Smooth muscle cell of the brain vasculature (primary cell): Measurements from ENCODE around the gene CD14.
"Not testable (repeated sequence)": the region's sequence is repeated elsewhere in the genome, so short reads cannot be mapped to it uniquely, and the experiment has no call there.

Experiments used
- DNase-seq: peaks from one replicate; pipeline ENCODE4 v3.0.0-alpha.2; 2012; ENCODE audit warnings: low read depth, low spot score

The CD14 gene

DNA sequence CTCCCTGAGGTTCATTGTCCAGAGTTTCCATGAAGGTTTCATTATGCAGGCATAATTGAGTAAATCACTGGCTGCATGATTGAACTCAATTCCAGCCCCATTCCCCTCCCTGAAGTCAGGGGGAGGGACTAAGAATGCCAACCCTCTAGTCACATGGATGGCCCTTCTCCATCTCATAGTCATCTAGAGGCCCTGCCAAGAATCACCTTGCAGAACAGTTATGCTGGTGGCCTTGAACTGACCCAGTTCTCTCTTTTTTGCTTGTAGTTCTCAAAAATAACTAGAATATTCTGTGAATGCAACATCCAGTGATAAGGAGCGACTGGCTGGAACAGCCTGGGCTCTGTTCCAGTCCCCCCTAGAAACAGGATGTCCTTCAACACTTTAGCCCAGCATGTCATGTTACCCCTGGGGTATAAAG, 36.6 kb downstream of the CD14 start:
- no peak for DNase-seq

- no peak for DNase-seq
Measured at GRCh38 chr5:140595538-140596300, 37.3 kb downstream of the CD14 start.

GRCh38 chr5:140594169-140594568, 38.8 kb downstream of the CD14 start:
- DNase-seq = no peak

GRCh38 chr5:140593070-140593469, 39.9 kb downstream of the CD14 start:
- DNase-seq = not testable (repeated sequence)

- DNase-seq = no peak
Measured at GRCh38 chr5:140591747-140592372, 41.1 kb downstream of the CD14 start.

- no peak for DNase-seq
Measured at GRCh38 chr5:140590861-140591260, 42.1 kb downstream of the CD14 start.

DNA sequence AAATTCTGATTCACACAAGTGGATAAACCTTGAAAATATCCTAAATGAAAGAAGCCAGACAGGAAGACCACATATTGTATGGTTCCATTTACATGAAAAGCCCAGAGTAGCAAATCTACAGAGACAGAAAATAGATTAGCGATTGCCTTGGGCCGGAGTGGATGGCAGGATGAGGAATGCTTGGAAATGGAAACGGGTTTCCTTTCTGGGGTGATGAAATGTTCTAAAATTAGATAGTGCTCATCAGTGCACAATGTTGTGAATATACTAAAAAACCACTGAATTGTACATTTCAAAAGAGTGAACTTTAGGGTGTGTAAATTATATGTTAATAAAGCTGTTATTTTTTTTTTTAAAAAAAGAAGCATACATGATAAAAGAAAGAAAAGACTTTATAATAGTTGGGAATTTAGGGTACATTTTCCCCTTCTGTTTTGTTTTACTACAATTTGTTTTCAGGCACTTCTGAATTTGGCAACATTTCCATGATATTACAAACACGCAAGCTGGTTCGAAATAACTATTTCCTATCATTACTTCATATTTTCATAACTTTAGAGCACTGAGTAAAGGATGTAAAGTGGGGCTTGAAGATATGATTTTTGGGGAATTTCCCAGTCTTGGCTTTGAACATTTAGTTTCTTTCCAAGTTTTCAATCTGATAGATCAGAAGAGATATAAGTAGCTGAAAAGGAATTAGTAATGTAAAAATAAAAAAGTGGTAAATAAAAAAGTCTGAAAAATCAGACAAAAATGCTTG, 44.5 kb downstream of the CD14 start:
- no peak for DNase-seq

DNA sequence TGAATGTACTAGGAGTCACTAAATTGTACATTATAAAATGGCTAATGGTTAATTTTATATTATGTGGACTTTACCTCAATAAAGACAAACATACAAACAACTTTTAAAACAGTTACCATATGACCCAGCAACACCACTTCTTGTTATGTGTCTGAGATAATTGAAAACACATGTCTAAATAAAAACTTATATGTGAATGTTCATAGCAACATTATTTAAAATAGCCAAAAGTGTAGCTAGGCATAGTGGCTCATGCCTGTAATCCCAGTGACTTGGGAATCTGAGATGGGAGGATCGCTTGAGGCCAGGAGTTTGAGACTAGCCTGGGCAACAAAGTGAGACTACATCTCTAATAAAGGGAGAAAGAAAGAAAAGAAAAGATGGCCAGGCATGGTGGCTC, 45.5 kb downstream of the CD14 start:
- DNase-seq = no peak
